ENCODE results near the gene KRTAP2-1. TPM values are rescaled to one million over a fixed set of nuclear protein-coding genes. Genes with fewer than 3 reads are reported as not detected.

KRTAP2-1 gene
- total and polyA plus RNA-seq, 4 donors = not detected

DNA sequence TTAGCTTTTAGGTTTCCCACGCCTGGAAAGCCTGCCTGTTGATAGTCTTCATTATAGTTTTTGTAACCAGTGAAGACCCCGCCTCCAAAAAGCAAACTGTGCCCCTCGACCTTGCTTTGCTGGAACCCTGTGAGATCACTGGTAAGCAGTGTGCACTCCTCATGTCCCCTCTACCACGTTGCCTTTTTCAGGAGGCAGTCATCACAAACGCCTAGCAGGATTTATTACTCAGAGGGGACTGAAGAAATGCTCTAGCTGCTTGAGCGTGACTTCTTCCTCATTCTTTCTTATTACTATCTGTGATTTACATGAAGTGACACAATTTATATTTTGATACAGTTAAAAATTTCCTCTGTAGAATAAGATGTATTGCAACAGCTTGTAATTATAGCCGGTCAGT lies 31.7 kb downstream of the KRTAP2-1 start:
- WGBS (ENCODE audit: insufficient coverage) = 79% methylated on average over 4 of the region's 7 CpGs
- H3K27ac ChIP-seq (ENCODE audit: low read depth, low read length) = no peak overlapping the region
- no peaks in the 10 kb centered on the region for H3K36me3 ChIP-seq (ENCODE audit: control insufficient read depth, insufficient read depth, low read length)
- no peaks in the 10 kb centered on the region for H3K27me3 ChIP-seq (ENCODE audit: control insufficient read depth, insufficient read depth, low read length)
- no peaks in the 10 kb centered on the region for H3K4me1 ChIP-seq (ENCODE audit: control insufficient read depth, insufficient read depth, low read length)
- H3K9me3 ChIP-seq (ENCODE audit: control insufficient read depth, insufficient read depth, low read length) = no peaks in the 10 kb centered on the region
- no peak overlapping the region for H3K4me3 ChIP-seq (ENCODE audit: low read depth, low read length)
- no peak for DNase-seq (ENCODE audit: low read depth in 4 of 6, low spot score in 6 of 6)

- no CpG with 5 or more reads among the region's 1 CpG for WGBS (ENCODE audit: insufficient coverage)
- Histone ChIP-seq H3K9me3 (ENCODE audit: control insufficient read depth, insufficient read depth, low read length) (no peaks in the 10 kb centered on the region), H3K36me3 (ENCODE audit: control insufficient read depth, insufficient read depth, low read length) (no peaks in the 10 kb centered on the region), H3K27ac (ENCODE audit: low read depth, low read length) (no peak overlapping the region), H3K4me3 (ENCODE audit: low read depth, low read length) (no peak overlapping the region), H3K27me3 (ENCODE audit: control insufficient read depth, insufficient read depth, low read length) (no peaks in the 10 kb centered on the region), H3K4me1 (ENCODE audit: control insufficient read depth, insufficient read depth, low read length) (no peaks in the 10 kb centered on the region)
- DNase-seq (ENCODE audit: low read depth in 4 of 6, low spot score in 6 of 6) = peak in 2 of 6 donors; percentile 20 to 77
These were observed 33.5 kb downstream of the KRTAP2-1 start for GRCh38 chr17:41013606-41014005.

DNA sequence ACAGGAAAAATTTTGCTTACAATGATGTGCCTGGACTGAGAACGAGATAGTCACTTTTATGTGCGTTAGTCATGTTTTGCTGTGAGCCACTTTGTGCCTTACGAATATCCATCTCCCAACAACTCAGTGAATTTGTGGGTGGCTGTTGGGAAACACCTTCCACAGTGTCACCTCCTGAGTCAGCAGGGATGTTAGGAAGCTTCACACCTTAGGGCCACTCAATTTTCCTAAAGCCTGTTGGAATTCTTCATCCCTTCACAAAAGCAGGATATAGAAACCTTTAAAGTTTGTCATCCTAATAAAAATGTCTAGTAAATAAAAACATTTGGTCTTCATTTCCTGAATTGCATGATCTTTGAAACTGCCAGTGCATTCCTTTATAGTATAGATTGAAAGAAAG lies 33.9 kb downstream of the KRTAP2-1 start:
- H3K36me3 ChIP-seq (ENCODE audit: control insufficient read depth, insufficient read depth, low read length) = no peaks in the 10 kb centered on the region
- H3K9me3 ChIP-seq (ENCODE audit: control insufficient read depth, insufficient read depth, low read length) = no peaks in the 10 kb centered on the region
- H3K27ac ChIP-seq (ENCODE audit: low read depth, low read length) = no peak overlapping the region
- H3K27me3 ChIP-seq (ENCODE audit: control insufficient read depth, insufficient read depth, low read length) = no peaks in the 10 kb centered on the region
- WGBS (ENCODE audit: insufficient coverage) = no CpG with 5 or more reads among the region's 3 CpGs
- DNase-seq (ENCODE audit: low read depth in 4 of 6, low spot score in 6 of 6) = no peak
- H3K4me3 ChIP-seq (ENCODE audit: low read depth, low read length) = no peak overlapping the region
- no peaks in the 10 kb centered on the region for H3K4me1 ChIP-seq (ENCODE audit: control insufficient read depth, insufficient read depth, low read length)

GRCh38 chr17:41012326-41013120 lies 34.6 kb downstream of the KRTAP2-1 start:
- Histone ChIP-seq H3K9me3 (ENCODE audit: control insufficient read depth, insufficient read depth, low read length) (no peaks in the 10 kb centered on the region), H3K36me3 (ENCODE audit: control insufficient read depth, insufficient read depth, low read length) (no peaks in the 10 kb centered on the region), H3K4me3 (ENCODE audit: low read depth, low read length) (no peak overlapping the region), H3K4me1 (ENCODE audit: control insufficient read depth, insufficient read depth, low read length) (no peaks in the 10 kb centered on the region), H3K27ac (ENCODE audit: low read depth, low read length) (no peak overlapping the region), H3K27me3 (ENCODE audit: control insufficient read depth, insufficient read depth, low read length) (no peaks in the 10 kb centered on the region)
- DNase-seq (ENCODE audit: low read depth in 4 of 6, low spot score in 6 of 6) = peak in 1 of 6 donors; percentile 56
- 84% methylated on average over 6 of the region's 6 CpGs for WGBS (ENCODE audit: insufficient coverage)

DNA sequence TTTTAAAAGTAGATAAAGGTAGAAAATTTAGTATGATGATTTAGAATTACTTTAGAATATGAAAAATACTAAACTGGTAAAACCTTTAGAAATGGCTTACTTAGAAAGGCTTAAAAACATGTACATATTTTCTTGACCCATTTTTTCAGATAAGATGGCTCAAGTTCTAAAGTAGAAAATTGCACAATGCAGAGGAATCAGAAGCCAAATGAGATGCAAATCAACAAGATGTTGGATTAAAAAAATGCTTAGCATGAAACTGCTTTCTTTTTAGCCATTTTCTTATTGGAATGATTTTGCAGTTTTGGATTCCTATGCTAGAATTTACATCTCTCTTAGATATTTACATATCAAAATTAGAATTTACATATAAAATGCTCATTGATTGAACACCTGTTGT lies 36.7 kb downstream of the KRTAP2-1 start:
- Histone ChIP-seq H3K27ac (ENCODE audit: low read depth, low read length) (no peak overlapping the region), H3K4me3 (ENCODE audit: low read depth, low read length) (no peak overlapping the region), H3K36me3 (ENCODE audit: control insufficient read depth, insufficient read depth, low read length) (no peaks in the 10 kb centered on the region), H3K9me3 (ENCODE audit: control insufficient read depth, insufficient read depth, low read length) (no peaks in the 10 kb centered on the region), H3K4me1 (ENCODE audit: control insufficient read depth, insufficient read depth, low read length) (no peaks in the 10 kb centered on the region), H3K27me3 (ENCODE audit: control insufficient read depth, insufficient read depth, low read length) (no peaks in the 10 kb centered on the region)
- DNase-seq (ENCODE audit: low read depth in 4 of 6, low spot score in 6 of 6) = peak in 1 of 6 donors; percentile 56

GRCh38 chr17:41009936-41010335 lies 37.2 kb downstream of the KRTAP2-1 start:
- Histone ChIP-seq H3K36me3 (ENCODE audit: control insufficient read depth, insufficient read depth, low read length) (no peaks in the 10 kb centered on the region), H3K4me3 (ENCODE audit: low read depth, low read length) (no peak overlapping the region), H3K4me1 (ENCODE audit: control insufficient read depth, insufficient read depth, low read length) (no peaks in the 10 kb centered on the region), H3K27me3 (ENCODE audit: control insufficient read depth, insufficient read depth, low read length) (no peaks in the 10 kb centered on the region), H3K9me3 (ENCODE audit: control insufficient read depth, insufficient read depth, low read length) (no peaks in the 10 kb centered on the region), H3K27ac (ENCODE audit: low read depth, low read length) (no peak overlapping the region)
- DNase-seq (ENCODE audit: low read depth in 4 of 6, low spot score in 6 of 6) = no peak
- no CpG with 5 or more reads among the region's 1 CpG for WGBS (ENCODE audit: insufficient coverage)

GRCh38 chr17:41009301-41009760 lies 37.8 kb downstream of the KRTAP2-1 start:
- H3K4me3 ChIP-seq (ENCODE audit: low read depth, low read length) = no peak overlapping the region
- no peaks in the 10 kb centered on the region for H3K27me3 ChIP-seq (ENCODE audit: control insufficient read depth, insufficient read depth, low read length)
- no peak overlapping the region for H3K27ac ChIP-seq (ENCODE audit: low read depth, low read length)
- no peaks in the 10 kb centered on the region for H3K4me1 ChIP-seq (ENCODE audit: control insufficient read depth, insufficient read depth, low read length)
- WGBS (ENCODE audit: insufficient coverage) = 80% methylated on average over 1 of the region's 4 CpGs
- no peaks in the 10 kb centered on the region for H3K9me3 ChIP-seq (ENCODE audit: control insufficient read depth, insufficient read depth, low read length)
- H3K36me3 ChIP-seq (ENCODE audit: control insufficient read depth, insufficient read depth, low read length) = no peaks in the 10 kb centered on the region
- DNase-seq (ENCODE audit: low read depth in 4 of 6, low spot score in 6 of 6) = no peak

DNA sequence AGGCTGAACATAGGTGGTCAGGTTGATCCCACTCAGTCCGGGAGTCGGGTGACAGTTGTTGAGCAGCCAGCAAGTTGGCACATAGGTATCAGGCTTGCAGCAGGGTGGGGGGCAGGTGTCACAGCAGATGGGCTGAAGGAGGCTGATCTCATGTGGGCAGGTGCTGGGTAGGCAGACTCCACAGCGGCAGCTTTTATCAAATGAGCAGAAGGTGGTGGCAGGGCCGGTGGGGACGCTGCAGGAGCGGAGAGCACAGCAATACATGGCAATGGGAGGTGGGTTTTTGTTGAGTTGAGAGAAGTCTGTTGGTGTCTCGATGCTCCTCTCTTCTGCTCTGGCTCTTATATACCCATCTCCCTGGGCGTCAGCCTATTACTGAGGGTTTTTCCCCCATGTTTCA lies 38.3 kb downstream of the KRTAP2-1 start, which contains the start of gene KRTAP3-1:
KRTAP3-1 (minus strand) TSS at position 318 of the 400 bp plus-strand sequence; CDS start at position 264, 54 bp downstream.
- no peaks in the 10 kb centered on the region for H3K36me3 ChIP-seq (ENCODE audit: control insufficient read depth, insufficient read depth, low read length)
- no peak within 1 kb of the TSS for H3K4me3 ChIP-seq (ENCODE audit: low read depth, low read length)
- no peak for DNase-seq (ENCODE audit: low read depth in 4 of 6, low spot score in 6 of 6)
- H3K27me3 ChIP-seq (ENCODE audit: control insufficient read depth, insufficient read depth, low read length) = no peaks in the 10 kb centered on the region
- no peaks in the 10 kb centered on the region for H3K9me3 ChIP-seq (ENCODE audit: control insufficient read depth, insufficient read depth, low read length)
- 81% methylated on average over 6 of the region's 8 CpGs for WGBS (ENCODE audit: insufficient coverage)
- H3K4me1 ChIP-seq (ENCODE audit: control insufficient read depth, insufficient read depth, low read length) = no peaks in the 10 kb centered on the region
- H3K27ac ChIP-seq (ENCODE audit: low read depth, low read length) = no peak within 1 kb of the TSS

GRCh38 chr17:41004397-41004796 lies 42.7 kb downstream of the KRTAP2-1 start:
- H3K4me1 ChIP-seq (ENCODE audit: control insufficient read depth, insufficient read depth, low read length) = no peaks in the 10 kb centered on the region
- H3K27ac ChIP-seq (ENCODE audit: low read depth, low read length) = no peak overlapping the region
- H3K27me3 ChIP-seq (ENCODE audit: control insufficient read depth, insufficient read depth, low read length) = no peaks in the 10 kb centered on the region
- 88% methylated on average over 3 of the region's 3 CpGs for WGBS (ENCODE audit: insufficient coverage)
- H3K36me3 ChIP-seq (ENCODE audit: control insufficient read depth, insufficient read depth, low read length) = no peaks in the 10 kb centered on the region
- H3K9me3 ChIP-seq (ENCODE audit: control insufficient read depth, insufficient read depth, low read length) = no peaks in the 10 kb centered on the region
- DNase-seq (ENCODE audit: low read depth in 4 of 6, low spot score in 6 of 6) = no peak
- no peak overlapping the region for H3K4me3 ChIP-seq (ENCODE audit: low read depth, low read length)

DNA sequence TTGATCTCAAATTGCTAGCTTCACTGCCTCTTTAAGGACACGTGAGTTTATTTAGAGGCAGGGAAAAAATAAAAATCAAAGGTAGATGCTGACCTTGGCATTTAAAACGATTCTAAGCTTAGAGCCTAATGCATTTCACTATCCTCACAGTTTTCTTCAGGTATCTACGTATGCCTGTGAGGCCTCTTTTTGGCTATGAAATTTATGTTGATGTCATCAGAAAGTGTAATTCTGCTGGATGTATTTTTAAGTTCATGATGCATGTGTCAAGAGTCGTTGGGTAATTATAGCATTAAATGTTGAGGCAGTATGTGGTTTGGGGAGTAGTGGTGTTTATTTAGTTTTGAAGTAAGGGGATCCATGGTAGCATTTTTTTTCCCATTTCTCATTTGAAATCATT lies 43.2 kb downstream of the KRTAP2-1 start:
- Histone ChIP-seq H3K4me3 (ENCODE audit: low read depth, low read length) (no peak overlapping the region), H3K27me3 (ENCODE audit: control insufficient read depth, insufficient read depth, low read length) (no peaks in the 10 kb centered on the region), H3K36me3 (ENCODE audit: control insufficient read depth, insufficient read depth, low read length) (no peaks in the 10 kb centered on the region), H3K4me1 (ENCODE audit: control insufficient read depth, insufficient read depth, low read length) (no peaks in the 10 kb centered on the region), H3K9me3 (ENCODE audit: control insufficient read depth, insufficient read depth, low read length) (no peaks in the 10 kb centered on the region), H3K27ac (ENCODE audit: low read depth, low read length) (no peak overlapping the region)
- no peak for DNase-seq (ENCODE audit: low read depth in 4 of 6, low spot score in 6 of 6)
- WGBS (ENCODE audit: insufficient coverage) = 100% methylated on average over 3 of the region's 4 CpGs

All from spinal cord (tissue), 10 donors.